Skin epidermis (tissue), 12 donors: Measurements from ENCODE around the gene PRKCZ.
"Not testable (repeated sequence)": the region's sequence is repeated elsewhere in the genome, so short reads cannot be mapped to it uniquely, and the experiment has no call there.

ENCODE experiments used
- H3K27ac ChIP-seq, 21 experiments: fragments of 200-600 bp; sonication (generic) in 11 of 21; one replicate each; pipeline ENCODE4 v1.5.0; 2020; ENCODE audit warnings: mild to moderate bottlenecking in 3 of 21, inconsistent platforms in 2 of 21, moderate library complexity in 2 of 21
- H3K4me3 ChIP-seq, 7 experiments: fragments of 200-600 bp; sonication (generic) in 2 of 7; one replicate each; pipeline ENCODE4 v1.5.0; 2020; ENCODE audit warnings: inconsistent platforms in 2 of 7, mild to moderate bottlenecking in 2 of 7, moderate library complexity in 1 of 7

The PRKCZ gene

DNA sequence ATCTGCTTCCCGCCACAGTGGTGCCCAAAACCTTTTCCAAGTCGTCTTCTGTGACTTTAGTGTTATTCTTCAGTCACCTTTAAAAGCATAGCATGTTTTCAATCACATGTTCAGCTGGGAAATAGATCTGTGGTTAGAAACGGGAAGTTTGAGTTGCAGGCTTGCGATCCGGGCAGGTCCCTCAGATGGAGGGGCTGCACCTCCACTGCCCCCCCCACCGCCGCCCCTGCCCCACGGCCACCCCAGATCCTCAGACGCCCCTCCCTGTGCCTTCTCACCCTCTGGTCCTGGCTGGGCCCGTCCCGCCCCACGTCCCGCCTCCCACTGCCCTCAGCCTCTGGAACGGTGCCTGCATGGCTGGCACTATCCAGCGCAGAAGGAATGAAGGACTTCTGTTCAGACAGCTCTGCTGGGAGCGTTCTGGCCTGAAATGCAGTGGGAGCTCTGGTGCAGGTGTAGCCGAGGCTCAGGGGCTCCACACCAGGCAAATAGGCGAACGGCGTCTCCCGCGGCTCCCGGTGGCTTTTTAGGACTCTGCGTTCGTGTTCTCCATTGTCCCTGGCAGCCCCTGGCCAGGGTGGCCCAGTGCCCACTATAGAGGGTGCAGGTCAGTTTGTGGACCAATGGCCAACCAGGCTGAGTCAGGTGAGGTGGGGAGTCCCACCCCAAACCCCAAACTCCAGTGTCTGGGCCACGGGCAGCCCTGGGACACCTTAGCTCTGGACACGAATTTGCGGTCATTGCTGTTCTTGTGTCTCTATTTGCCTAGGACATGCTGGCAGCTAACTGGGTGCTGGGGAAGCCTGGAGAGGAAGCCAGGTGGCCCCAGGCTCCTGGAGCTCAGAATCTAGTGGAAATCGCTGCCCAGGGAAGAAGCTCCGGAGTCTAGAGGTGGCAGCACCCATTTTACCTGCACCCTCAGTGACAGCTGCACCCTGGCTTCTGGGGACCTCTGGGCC lies 77.3 kb downstream of the PRKCZ start:
- Histone ChIP-seq H3K27ac (peak overlapping the region in 3 of 21 experiments; percentile 0 to 22 (median 7)), H3K4me3 (no peak overlapping the region)

DNA sequence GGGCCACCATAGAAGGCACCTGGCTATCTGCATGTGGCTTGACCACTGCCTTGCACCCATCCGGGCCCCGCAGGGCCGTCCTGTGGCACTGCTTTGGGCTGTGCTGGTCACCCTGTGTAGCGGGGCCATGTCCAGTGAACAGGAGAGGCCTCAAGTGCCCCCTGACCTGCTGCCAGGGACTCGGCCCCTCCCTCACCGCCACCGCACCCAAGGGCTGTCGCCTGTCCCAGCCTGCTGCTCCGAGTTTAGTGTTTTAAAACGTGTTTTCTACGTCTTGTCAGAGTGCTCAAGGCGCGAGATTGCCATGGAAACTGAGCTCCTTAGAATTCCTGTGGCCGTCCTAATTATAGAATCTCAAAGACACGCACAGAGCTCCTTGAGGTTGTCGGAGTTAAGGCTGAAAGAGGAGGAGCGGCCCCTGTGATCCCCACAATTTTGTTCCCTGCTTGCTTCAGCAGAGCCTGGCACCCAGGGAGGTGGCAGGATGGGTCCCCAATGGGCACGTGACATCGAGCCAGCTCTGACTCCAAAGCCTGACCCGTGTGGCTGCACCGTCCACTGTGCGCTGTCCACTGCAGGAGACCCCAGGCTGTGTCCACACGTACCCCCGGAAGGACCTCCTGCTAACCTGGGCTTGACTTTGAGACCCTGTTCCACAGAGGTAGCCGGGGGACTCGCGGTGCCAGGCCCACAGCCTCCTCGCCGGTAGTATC lies 78.1 kb downstream of the PRKCZ start:
- Histone ChIP-seq H3K27ac (no peak overlapping the region), H3K4me3 (no peak overlapping the region)

DNA sequence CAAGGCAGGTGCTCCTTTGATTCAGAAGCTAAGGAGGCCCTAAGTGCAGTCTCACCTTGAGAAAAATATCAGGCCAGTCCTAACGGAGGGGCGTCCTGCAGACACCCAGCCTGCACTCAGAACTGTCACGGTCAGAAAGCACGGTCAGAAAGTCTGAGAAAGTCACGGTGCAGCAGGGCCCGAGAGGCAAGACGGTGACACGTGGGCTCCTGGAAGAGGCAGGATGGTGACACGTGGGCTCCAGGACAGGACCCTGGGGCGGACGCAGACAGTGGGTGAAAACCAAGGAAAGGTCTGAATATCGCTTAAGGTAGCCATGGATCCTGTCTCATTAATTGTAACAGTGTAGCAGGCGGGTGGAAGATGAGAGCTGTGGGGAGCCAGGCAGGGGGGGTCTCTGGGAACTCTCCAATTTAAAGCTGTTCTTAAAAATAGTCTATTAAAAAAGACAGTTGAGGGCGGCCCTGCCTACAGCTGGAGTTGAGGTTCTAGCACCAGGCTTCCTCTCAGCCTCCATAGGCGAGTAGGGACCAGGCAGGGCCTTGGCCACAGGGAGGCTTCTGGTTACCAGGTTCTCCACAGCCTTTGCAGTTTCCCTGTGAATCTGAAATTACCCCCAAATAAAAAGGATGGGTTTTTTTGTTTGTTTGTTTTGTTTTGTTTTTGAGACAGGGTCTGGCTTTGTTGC lies 79.2 kb downstream of the PRKCZ start:
- H3K27ac ChIP-seq, result no peak overlapping the region
- H3K4me3 ChIP-seq, result no peak overlapping the region

DNA sequence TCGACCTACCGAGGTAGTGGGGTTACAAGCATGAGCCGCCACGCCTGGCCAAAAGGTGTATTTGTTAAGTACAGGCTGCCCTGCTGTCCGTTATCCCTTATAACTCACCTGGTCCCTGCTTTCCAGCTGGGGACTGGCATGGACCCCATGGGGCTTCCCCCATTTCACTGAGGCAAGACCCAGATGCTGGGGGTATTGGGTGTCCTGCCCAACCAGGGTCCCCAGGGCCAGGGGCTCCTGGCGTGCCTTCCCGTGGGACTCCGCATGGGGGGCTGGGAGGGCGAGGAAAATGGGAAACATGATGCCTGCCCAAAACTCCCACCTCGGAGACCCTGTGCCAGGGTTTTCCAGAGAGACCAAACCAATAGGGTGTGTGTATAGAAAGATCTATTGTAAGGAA lies 79.9 kb downstream of the PRKCZ start:
- H3K27ac ChIP-seq, result no peak overlapping the region
- H3K4me3 ChIP-seq, result no peak overlapping the region

DNA sequence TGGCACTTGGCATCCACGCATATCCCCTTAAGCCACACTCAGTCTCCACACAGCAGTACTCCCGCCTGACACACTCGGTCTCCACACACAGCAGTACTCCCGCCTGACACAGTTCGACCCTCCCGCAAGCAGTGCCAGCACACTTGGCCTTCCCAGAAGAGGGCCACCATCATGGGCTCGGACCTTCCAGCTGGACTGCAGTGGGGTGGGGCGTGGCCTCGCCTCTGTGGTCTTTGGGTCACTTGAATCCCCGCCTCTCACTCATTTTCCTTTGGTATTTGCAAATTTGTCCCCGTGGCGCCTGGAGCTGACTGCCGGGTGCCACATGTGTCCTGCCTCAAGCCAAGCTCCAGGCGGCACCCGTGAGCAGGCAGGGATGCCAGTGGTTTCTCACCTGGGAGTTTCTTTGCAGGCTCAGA lies 80.7 kb downstream of the PRKCZ start:
- no peak overlapping the region for H3K27ac ChIP-seq
- no peak overlapping the region for H3K4me3 ChIP-seq

DNA sequence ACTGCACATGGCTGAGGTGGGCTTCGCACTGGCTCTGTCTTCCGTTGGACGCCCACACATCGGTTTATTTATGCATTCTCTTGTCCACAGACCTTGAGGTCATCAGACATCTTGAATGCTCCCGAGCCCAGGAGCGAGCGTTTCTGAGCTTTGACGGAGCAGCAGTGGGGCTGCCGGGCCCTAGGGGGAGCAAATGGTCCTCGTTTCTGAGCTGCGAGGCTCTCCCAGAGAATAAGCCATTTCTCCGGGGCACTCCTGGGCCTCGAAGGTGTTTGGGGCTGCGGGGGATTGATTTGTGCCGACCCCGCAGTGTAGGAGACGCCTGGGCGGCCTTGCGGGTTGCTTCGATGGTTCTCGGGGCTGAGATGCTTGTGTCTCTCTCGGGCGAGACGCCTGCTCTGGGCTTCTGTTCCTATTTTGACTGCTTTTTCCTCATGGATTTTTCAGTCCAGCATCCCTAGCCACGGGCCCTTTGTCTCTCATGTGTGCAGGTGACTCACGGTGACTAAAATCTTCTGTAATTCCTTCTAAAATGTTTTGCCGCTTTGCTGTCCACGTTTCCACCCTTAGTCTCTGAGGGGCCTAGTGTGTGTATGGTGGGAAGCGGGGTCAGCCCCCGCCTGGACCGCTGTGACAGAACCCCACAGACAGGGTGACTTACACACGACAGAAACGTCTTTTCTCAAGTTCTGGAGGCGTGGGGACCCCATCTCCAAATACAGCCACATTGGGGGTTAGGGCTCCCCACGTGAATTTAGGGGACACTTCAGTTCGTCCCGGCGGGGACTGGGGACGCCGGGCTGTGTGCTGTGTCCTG lies 82.2 kb downstream of the PRKCZ start:
- H3K27ac ChIP-seq, result peak overlapping the region in 17 of 21 experiments; percentile 8 to 91 (median 62)
- peak overlapping the region; percentile 16 to 49 (median 36) for H3K4me3 ChIP-seq

DNA sequence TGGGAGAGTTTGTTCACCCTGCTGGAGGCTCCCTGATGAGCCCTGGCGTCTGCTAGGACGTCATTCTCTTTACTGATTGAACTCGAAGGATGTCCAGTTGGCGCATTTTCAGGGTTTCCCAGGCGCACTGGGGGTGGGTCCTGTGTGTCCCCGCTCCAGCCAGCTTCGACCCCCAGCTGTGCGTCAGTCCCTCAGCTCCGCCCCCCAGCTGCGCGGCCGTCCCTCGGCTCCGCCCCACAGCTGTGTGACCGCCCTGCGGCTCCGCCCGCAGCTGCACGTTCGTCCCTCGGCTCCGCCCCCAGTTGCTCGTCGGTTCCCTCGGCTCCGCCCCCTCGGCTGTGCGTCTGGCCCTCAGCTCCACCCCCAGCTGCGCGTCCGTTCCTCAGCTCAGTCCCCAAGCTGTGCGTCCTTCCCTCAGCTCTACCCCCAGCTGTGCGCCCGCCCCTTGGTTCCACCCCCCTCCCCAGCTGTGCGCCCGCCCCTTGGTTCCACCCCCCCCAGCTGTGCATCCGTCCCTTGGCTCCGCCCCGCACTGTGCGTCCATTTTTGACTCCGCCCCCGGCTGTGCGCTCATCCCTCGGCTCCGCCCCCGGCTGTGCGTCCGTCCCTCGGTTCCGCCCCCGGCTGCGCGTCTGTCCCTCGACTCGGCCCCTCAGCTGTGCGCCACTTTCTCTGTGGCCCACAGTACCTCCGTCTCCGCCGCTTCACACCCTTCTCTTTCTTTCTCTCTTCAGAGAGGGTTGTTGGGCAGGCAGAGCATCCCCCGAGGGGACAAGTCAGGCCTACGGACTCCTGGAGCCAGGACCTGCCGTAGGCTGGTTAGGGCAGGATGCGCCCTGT lies 83.0 kb downstream of the PRKCZ start:
- peak overlapping the region; percentile 1 to 91 (median 63) for H3K27ac ChIP-seq
- peak overlapping the region; percentile 16 to 49 (median 36) for H3K4me3 ChIP-seq

DNA sequence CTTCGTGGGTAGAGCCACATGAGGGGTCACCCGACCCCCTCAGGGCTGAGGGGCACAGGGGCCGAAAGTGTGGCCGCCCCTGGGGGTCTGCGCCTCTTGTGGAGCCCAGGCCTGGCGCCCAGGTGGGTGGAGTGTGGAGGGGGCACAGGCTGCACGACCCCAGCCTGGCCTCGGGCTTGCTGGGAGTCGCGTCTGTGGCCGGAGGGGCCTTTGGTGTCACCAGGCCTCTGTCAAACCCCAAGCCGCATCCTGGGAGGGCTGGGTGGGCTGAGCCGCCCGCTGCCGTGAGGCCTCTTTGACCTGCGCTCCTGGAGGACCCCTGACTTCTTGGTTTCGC lies 83.6 kb downstream of the PRKCZ start:
- Histone ChIP-seq H3K27ac (peak overlapping the region in 20 of 21 experiments; percentile 1 to 91 (median 64)), H3K4me3 (peak overlapping the region; percentile 16 to 49 (median 36))

DNA sequence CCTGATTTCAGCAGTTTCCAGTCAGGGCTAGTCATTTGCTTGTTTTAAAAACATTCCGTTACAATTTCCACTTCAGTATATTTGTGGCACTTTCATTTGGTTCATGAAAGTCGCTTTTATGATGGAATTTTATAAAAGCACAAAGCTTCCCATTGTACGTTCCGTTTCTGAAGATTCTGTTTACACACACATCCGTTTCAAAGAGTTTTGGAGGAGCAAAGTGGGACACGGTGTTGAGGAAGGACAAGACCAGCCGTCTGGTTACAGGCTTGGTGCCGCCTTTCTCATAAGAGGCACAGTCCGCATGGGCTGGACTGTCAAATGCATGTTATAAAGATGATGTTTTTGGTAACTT lies 84.0 kb downstream of the PRKCZ start:
- Histone ChIP-seq H3K4me3 (no peak overlapping the region), H3K27ac (peak overlapping the region in 11 of 21 experiments; percentile 18 to 91 (median 83))

DNA sequence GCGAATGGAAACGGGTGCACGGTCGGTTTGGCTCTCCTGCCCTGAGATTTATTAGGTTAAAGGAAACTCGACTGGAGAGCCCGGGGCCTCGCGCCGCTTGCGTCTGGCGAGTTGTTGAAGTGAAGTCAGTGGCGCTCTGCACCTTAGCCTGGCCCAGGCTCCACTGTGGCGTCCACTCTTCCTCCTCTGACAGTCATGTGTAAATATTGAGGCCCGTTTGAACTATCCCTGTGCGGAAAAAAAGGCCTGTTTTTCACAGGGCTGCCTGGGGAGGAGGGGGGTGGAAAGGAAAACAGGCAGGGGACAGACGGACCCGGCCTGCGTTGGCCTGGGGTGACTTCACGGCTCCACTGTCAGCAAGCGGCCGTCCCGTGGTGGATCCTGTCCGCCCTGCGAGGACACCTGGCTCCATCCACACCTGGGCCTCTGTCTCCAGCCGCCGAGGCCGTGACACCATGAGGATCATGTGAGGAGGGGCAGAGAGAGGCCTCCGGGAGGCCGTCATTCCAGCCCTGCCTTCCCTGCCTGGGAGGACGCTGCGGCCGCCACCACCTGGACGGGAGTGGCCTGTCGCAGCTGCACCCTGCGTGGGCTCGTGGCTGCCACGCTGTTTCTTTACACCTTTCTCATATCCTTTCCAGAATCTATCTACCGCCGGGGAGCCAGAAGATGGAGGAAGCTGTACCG lies 84.6 kb downstream of the PRKCZ start:
- H3K27ac ChIP-seq, result peak overlapping the region in 11 of 21 experiments; percentile 18 to 91 (median 43)

DNA sequence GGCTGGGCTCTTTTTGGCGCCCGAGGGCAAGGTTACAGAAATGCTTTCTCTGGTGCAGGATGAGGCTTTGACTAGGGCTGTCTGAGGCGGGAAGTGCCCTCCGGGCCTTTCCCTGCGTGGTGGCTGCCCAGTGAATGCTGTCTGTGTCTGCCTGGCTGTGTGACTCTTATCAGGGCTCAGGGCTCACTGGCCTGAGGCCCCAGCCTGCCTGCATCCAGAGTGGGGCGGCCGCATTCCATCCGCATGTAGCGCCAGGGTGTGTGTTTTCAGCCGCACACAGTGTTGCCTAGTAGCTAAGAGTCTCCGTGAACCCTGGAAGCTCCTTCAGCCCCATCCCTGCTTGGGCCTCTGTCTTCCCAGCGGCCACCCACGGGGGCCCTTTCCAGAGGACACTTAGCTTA lies 85.2 kb downstream of the PRKCZ start:
- Histone ChIP-seq H3K4me3 (no peak overlapping the region), H3K27ac (peak overlapping the region in 9 of 21 experiments; percentile 18 to 91 (median 43))

More for the DNA sequence above, 84.6 kb downstream of the PRKCZ start:
- no peak overlapping the region for H3K4me3 ChIP-seq

DNA sequence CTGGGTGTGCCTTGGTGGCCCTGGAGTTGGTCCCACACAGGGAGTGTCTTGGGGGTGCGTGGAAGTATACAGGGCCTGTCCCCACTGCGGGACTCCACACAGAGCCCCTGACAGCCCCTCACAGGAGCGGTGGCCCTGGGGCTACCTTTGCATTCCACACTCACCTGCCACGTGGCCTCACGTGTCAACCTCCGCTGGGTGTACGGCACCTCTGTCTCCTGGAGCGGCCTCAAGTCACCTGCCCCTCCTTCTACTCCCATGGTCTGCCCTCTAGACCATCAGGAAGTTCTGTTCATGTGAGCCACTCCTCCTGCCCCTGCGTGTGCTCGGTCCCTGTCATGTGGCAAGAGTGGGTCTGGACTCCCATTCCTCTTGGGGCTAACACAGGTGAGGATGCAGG lies 85.7 kb downstream of the PRKCZ start:
- Histone ChIP-seq H3K4me3 (no peak overlapping the region), H3K27ac (peak overlapping the region in 7 of 21 experiments; percentile 18 to 91 (median 43))

DNA sequence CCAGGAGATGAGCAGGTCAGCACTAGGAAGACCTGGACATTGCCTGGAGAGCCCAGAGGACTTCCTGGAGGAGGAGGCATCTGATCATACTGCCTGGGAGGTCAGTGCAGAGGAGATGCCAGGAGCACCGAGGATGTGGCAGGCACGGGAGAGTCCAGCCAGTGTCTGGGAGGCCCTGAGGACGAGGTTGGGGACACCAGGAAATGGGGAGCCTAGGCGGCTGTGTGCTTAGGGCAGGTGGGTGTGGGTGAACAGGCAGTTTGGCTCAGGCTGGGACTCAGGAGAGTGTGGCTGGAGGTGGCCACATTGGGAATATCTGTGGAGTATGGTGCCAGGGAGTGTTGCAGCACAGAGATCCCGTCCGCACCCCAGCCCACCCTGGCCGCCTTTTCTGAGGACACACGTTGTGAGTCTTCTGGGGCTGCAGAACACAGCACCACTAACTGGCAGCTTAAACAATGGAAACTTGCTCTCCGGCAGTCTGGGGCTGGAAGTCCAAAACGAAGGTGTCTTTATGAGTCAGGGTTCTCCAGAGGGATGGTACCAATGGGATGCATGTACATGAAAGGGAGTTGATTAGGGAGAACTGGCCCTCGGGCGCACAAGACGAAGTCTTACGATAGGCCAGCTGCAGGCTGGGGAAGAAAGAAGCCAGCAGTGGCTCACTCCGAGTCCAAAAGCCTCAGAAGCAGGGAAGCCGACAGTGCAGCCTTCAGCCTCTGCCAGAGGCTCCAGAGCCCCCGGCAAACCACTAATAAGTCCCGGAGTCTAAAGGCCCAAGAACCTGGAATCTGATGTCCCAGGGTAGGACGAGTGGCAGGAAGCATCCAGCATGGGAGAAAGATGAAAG lies 86.4 kb downstream of the PRKCZ start:
- Histone ChIP-seq H3K27ac (peak overlapping the region in 3 of 21 experiments; percentile 33 to 91 (median 80)), H3K4me3 (no peak overlapping the region)

DNA sequence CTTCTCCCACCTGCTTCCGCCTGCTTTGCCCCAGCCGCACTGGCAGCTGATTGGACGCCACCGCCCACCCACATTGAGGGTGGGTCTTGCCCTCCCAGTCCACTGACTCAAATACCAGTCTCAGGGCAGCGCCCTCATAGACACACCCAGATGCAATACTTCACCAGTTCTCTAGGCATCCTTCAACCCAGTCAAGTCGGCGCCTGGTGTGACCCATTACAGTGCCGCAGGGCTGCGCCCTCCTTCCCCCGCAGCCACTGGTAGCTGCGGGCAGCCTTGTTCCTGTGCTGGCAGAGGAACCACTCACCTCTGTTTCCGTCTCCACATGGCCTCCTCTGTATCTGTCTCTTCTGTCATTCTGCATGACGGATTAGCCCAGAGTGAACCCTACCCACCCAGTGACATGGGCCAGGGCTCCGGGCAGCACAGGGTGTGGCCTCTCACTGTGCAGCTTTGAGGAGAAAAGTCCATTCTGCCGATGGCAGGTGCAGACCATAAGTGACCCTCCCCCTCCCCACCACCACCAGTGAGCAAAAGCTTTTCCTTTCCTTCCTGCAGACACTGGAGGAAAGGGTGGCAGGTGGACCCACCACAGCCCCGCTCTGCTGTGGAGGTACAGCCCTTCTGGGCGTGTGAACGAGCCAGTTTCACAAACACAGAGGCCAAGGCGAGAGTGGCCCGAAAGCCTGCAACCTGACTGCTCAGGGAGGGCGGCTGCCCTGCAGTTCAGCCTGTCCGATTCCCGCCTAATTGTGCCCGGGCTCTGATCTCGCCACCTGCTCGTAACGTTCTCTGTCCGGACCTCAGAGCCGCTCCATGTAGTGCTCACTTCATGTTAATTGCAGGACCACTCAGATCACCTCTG lies 87.3 kb downstream of the PRKCZ start:
- H3K27ac ChIP-seq, result no peak overlapping the region
- no peak overlapping the region for H3K4me3 ChIP-seq

DNA sequence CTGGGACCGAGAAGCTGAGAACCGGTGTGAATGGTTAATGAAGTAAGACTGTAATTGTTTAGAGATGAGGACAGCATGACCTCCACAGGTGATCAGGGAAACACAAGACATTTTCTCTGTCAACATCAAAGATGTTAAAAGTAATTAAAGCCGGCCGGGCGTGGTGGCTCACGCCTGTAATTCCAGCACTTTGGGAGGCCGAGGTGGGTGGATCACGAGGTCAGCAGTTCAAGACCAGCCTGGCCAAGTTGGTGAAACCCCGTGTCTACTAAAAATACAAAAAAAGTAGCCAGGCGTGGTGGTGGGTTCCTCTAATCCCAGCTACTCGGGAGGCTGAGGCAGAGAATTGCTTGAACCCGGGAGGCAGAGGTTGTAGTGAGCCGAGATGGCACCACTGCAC lies 88.9 kb downstream of the PRKCZ start:
- H3K4me3 ChIP-seq, H3K27ac ChIP-seq: not testable (repeated sequence)

DNA sequence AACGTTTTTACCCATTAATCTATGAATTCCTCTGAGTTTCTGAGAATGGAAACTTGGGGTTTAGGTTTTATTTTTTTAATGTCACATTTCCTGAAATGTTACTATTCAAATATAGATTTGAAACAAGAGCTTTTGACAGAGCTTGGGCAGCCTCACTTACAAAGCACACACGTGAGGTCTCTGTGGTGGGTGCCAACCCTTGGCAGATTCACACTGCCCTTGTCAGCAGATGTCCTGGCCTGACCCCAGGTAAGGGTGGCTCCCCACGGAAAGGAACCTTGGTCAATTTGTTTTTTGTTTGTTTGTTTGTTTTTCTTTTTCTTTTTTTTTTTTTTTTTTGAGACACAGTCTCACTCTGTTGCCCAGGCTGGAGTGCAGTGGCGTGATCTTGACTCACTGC lies 90.8 kb downstream of the PRKCZ start:
- H3K27ac ChIP-seq, result no peak overlapping the region
- H3K4me3 ChIP-seq, result no peak overlapping the region
